ENCODE measurements around the gene ZXDC.

ZXDC gene, protein sequence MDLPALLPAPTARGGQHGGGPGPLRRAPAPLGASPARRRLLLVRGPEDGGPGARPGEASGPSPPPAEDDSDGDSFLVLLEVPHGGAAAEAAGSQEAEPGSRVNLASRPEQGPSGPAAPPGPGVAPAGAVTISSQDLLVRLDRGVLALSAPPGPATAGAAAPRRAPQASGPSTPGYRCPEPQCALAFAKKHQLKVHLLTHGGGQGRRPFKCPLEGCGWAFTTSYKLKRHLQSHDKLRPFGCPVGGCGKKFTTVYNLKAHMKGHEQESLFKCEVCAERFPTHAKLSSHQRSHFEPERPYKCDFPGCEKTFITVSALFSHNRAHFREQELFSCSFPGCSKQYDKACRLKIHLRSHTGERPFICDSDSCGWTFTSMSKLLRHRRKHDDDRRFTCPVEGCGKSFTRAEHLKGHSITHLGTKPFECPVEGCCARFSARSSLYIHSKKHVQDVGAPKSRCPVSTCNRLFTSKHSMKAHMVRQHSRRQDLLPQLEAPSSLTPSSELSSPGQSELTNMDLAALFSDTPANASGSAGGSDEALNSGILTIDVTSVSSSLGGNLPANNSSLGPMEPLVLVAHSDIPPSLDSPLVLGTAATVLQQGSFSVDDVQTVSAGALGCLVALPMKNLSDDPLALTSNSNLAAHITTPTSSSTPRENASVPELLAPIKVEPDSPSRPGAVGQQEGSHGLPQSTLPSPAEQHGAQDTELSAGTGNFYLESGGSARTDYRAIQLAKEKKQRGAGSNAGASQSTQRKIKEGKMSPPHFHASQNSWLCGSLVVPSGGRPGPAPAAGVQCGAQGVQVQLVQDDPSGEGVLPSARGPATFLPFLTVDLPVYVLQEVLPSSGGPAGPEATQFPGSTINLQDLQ

GRCh38 chr3:126475413-126476114, at the start of gene ZXDC:
TSS of gene ZXDC (minus strand) at chr3:126475891. CDS start at chr3:126475865, 26 bp downstream.
- DNase-seq (ENCODE audit: low read depth in 2 of 2): peak; percentile 88

- DNase-seq (ENCODE audit: low read depth in 2 of 2): no peak
Observed at GRCh38 chr3:126525091-126525852, 49.6 kb upstream of the ZXDC start.

DNA sequence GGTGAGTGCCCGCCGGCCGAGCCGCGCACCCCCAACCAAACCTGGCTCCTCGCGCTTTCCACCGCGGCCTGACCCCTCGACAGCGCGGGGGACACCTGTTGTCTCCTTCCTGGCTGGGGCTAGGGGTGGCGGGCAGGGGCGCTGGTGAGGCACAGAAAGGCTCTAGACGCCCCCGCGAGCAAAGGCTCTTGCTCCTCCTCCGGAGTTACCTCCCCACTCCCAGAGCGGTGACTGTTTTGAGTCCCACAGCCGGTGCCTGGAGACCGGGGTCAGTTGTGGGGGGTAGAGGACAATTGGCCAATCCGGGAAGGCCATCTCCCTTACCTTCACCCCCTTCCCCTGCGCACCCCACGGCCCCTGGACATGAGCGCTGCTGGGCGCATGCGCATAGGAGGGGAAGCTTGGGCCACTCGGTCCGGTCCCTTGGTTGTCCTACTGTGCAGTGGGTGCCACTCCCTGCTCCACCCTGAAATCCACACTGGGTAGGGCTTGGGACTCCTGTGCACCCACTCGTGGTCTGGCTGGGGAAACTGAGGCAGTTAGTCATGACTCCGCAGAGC, 48.8 kb upstream of the ZXDC start:
- no peak for DNase-seq (ENCODE audit: low read depth in 2 of 2)

DNA sequence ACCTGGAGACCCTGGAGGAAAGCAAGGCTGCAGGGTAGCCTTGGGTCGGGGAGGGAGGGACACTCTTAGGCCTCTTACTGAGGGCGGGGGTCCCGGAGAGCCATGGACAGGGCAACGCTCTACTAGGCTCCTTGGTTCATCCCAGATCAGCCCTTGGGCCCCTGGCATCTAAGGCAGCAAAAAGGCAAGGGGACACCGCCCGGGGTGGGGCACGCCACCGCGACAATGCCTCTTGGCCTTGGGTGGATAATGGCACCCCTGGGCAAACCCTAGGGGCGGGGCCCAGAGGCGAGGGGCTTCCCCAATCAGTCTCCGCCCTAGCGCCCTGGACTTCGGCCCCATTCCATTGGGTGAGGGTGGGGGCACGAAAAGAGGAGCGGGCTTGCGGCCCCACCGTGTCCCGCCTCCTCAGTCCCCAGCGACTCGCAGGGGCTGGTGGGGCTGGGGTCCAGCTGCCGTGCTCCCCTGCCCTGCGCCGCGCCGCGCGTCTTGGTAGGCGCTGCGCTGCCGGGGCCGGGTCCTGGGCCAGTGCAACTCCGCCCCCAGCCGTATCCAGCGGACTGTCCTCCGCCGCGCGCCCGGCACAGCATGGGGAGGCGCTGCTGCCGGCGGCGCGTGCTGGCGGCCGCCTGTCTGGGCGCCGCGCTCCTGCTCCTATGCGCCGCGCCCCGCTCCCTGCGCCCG, 48.2 kb upstream of the ZXDC start, which contains the start of gene CHST13:
CHST13 (plus strand) TSS at position 411 of the 684 bp plus-strand sequence; CDS start at position 589, 178 bp downstream.
- DNase-seq (ENCODE audit: low read depth in 2 of 2): no peak

DNA sequence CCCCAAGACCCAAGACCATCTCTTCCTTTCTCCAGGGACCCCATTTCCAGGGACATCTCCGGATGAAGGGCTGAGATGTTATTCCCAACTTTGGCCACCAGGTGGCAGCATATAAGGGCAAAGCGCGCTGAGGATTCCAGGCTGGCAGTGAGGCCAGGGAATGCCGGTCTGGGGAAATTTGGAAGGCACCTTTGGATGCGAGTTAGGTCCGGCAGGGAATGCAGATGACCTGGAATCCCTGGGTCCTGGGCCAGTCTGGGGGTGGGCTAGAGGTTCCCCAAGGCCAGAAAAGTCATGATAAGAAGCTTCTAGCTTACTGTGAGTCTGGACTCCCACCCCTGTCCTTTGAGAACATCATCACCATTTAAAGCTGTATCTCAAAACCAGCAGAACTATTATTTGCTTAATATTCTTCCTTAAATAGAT, 46.7 kb upstream of the ZXDC start:
- DNase-seq (ENCODE audit: low read depth in 2 of 2): no peak

- no peak for DNase-seq (ENCODE audit: low read depth in 2 of 2)
Observed at GRCh38 chr3:126521122-126521891, 45.6 kb upstream of the ZXDC start.

DNA sequence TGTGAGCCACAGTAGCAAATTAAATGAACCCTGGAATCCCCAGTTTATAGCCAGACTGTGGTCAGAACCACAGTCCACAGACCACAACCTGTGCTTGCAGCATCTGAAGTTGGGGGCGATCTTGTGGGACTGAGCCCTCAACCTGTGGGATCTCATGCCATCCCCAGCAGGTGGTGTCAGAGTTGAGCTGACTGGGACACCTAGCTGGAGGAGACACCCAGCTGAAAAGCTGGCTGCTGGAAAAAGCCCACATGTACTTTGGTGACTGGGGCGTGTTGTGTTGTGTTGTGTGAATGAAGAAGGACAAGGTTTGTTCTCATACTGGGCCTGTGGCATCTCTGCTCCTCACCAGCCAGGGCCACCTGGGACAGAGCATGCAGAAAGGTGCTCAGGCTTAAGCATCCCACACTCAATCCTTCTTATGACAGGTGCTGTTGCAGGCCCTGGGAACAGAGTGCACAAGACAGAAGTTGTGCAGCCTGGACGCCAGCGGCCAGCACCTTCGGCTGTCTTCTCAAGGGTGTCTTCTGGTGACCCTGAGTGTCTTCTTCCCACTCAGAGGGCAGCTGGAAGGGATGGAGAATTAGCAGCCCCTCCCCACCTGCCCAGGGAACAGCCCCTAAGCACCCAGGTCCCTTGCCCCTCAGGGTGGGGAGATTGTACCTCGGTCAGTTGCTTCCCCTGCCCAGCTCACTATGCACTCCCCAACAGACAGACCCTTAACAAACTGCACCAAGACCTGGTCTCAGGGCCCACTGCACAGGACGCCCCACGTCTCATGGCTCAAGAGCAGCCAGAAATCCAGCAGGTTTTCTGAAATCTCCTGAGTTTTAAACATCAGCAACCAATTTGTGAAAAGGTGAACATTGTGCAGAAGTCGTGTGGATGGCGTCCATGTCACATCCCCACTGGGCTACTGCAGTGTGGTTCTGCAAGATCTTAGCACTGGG, 44.1 kb upstream of the ZXDC start:
- DNase-seq (ENCODE audit: low read depth in 2 of 2): no peak

DNA sequence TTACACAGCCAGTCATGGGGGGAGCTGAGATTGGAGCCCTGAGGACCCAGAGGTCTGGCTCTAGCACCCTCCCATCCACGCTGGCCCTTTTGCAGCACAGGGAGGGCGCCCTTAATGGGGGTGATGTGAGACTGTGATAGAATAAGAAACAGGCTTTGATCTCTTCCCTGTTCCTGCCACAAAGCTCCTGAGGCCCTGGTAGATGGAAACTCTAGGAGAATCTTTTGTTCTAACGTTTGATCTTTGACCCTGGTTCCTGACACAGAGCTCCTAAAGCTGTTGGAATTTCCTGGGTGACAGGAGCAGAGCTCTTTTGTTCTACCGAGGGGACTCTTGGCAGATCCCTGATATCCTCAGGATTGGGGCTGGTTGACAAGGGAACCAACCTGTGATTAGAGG, 43.1 kb upstream of the ZXDC start:
- no peak for DNase-seq (ENCODE audit: low read depth in 2 of 2)

- DNase-seq (ENCODE audit: low read depth in 2 of 2): no peak
Observed at GRCh38 chr3:126517986-126518778, 42.5 kb upstream of the ZXDC start.

GRCh38 chr3:126517291-126517951, 41.7 kb upstream of the ZXDC start, which contains the start of gene UROC1:
TSS of gene UROC1 (minus strand) at chr3:126517773. CDS start at chr3:126517719, 54 bp downstream.
- no peak for DNase-seq (ENCODE audit: low read depth in 2 of 2)

DNA sequence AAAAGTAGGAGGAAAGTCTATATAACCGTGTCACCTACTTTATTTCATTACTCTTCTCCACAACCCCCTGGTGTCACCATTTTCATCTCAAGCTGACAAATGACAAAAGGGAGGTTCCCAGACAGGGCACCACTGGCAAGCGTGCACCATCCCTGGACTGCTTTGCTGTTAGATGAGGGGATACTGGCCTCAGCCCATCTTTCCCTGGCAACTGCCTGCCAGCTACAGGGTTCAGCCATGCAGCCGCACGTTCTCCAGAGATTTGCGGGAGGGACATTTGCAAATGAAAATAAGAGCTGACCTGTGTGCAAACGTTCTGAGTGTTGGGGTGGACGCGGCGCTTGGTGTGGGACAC, 41.2 kb upstream of the ZXDC start:
- no peak for DNase-seq (ENCODE audit: low read depth in 2 of 2)

DNA sequence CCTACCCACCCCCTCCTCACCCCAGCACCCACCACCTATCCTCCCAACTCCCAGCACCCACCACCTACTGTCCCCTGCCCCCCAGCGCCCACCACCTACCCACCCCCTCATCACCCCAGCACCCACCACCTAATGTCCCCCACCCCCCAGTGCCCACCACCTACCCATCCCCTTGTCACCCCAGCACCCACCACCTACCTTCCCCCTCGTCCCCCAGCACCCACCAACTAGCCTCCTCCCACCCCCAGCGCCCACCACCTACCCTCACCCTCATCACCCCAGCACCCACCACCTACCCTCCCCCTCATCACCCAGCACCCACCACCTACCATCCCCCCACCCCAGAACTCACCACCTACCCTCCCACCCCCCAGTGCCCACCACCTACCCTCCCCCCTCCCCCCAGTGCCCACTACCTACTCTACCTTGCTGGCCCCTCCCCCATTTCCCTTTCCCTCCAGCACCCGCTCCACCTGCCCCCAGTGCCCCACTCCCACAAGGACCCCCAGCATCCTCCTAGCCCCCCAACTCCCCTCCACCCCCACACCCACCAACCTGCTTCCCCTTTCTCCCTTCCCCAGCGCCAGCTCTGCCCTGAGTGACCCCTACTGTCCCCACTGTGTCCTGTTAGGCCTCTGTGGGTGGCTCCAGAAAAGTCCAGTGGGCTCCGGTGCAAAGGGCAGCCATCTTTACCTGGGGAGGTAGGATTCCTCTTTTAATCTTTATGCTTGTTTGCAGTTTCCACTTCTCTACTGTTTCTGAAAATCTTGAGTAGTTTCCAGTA, 40.7 kb upstream of the ZXDC start:
- no peak for DNase-seq (ENCODE audit: low read depth in 2 of 2)

- no peak for DNase-seq (ENCODE audit: low read depth in 2 of 2)
Observed at GRCh38 chr3:126515066-126515706, 39.5 kb upstream of the ZXDC start.

- no peak for DNase-seq (ENCODE audit: low read depth in 2 of 2)
Observed at GRCh38 chr3:126514161-126514560, 38.5 kb upstream of the ZXDC start.

- DNase-seq (ENCODE audit: low read depth in 2 of 2): no peak
Observed at GRCh38 chr3:126512916-126513650, 37.4 kb upstream of the ZXDC start.
